HFF-Myc (cell line): ENCODE data around the gene CUBN.
A peak's percentile ranks its signal among the peaks of the same experiment; 100 is the strongest.

Experiments
- DNase-seq: peaks from one replicate; pipeline ENCODE4 v3.0.0-alpha.2; 2011; ENCODE audit warnings: low read depth; ENCODE audit errors: extremely low read depth
- H3K4me3 ChIP-seq: replicated peaks from 2 replicates; pipeline ENCODE4 v1.5.1; 2011; ENCODE audit warnings: low read depth, mild to moderate bottlenecking, control low read depth, low read length
- CTCF ChIP-seq: IDR thresholded peaks from 2 replicates; pipeline ENCODE4 v1.5.1; 2012; ENCODE audit warnings: mild to moderate bottlenecking, low read depth, low read length, control low read depth; ENCODE audit errors: missing control alignments

CUBN gene

GRCh38 chr10:17067376-17068264 is 62.0 kb downstream of the CUBN start:
- no peak for TF ChIP-seq CTCF
- H3K4me3 ChIP-seq, result no peak overlapping the region
- no peak for DNase-seq

DNA sequence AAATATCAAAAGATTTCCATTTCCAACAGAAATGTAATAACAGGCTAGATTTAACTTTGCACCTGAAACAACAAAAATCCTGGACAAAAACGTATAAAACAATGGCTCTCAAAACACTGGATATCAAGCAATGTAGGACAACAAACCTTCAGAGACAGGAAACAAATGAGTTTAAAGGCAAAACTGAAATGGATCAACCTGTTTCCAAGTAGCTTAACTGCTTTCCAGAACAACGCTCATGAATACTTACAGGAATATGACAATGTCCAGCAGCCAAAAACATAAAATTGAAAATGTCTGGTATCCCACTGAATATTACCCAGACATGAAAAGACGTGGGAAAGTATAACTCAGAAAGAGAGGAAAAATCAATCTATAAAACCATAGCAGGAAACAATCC is 62.8 kb downstream of the CUBN start:
- no peak overlapping the region for H3K4me3 ChIP-seq
- no peak for DNase-seq
- no peak for TF ChIP-seq CTCF

DNA sequence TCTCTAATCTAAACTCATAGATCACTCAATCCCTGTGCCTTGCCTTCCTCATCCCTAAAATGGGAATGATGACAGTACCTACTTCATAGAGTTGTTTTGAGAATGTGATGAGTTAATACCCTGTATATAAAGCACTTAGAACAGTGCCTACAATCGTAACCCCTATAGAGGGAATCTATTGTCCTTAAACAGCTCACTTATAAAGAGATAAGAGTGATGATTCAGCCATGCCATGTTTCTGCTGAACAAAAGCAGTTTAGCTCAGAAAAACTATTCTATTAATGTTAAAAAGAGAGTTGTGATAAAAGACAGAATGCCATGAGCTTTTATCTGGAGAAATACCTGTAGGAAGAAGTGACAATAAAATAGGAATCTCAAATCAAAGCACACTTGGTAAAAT is 63.6 kb downstream of the CUBN start:
- no peak overlapping the region for H3K4me3 ChIP-seq
- no peak for DNase-seq
- TF ChIP-seq CTCF, result no peak

- H3K4me3 ChIP-seq, result no peak overlapping the region
- no peak for DNase-seq
- TF ChIP-seq CTCF, result no peak
These were observed 64.3 kb downstream of the CUBN start for GRCh38 chr10:17065273-17065672.

DNA sequence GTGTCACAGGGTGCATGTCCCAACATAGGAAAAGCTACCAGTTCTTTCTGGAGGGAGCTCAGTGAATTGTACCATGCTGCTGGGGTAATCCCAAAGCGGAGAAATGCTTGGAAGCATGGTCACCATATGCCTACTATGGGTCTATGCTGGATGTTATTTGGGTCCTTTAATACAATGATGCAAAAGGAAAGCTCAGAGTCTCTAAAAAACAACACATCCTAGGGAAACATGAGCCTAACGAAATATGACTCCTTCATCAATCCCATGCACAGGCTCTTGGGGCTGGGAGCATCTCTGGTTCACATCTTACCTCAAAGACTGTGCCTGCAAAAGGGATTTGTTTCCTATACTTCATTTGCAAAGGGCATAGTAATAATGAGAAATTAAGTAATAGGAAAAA is 65.2 kb downstream of the CUBN start:
- no peak overlapping the region for H3K4me3 ChIP-seq
- DNase-seq, result peak; percentile 72
- TF ChIP-seq CTCF, result no peak

GRCh38 chr10:17062955-17063484 is 66.6 kb downstream of the CUBN start:
- DNase-seq, result no peak
- no peak overlapping the region for H3K4me3 ChIP-seq
- TF ChIP-seq CTCF, result no peak

GRCh38 chr10:17062493-17062892 is 67.1 kb downstream of the CUBN start:
- no peak for TF ChIP-seq CTCF
- no peak overlapping the region for H3K4me3 ChIP-seq
- peak; percentile 93 for DNase-seq
